Stimulated activated CD4-positive, alpha-beta T cell treated with anti-CD3 and anti-CD28 coated beads, Interleukin-1b, Interleukin-23, amount 100 ng/mL, for 1 hour (primary cell): Measurements from ENCODE around the gene MOGAT2.
A peak's percentile ranks its signal among the peaks of the same experiment; 100 is the strongest.
"Not testable (repeated sequence)": the region's sequence is repeated elsewhere in the genome, so short reads cannot be mapped to it uniquely, and the experiment has no call there.

ENCODE experiments used
- DNase-seq, 2 donors: peaks; one replicate each; pipeline ENCODE4 v3.0.0-alpha.2; 2020; ENCODE audit warnings: low read depth in 2 of 2

MOGAT2 gene

DNA sequence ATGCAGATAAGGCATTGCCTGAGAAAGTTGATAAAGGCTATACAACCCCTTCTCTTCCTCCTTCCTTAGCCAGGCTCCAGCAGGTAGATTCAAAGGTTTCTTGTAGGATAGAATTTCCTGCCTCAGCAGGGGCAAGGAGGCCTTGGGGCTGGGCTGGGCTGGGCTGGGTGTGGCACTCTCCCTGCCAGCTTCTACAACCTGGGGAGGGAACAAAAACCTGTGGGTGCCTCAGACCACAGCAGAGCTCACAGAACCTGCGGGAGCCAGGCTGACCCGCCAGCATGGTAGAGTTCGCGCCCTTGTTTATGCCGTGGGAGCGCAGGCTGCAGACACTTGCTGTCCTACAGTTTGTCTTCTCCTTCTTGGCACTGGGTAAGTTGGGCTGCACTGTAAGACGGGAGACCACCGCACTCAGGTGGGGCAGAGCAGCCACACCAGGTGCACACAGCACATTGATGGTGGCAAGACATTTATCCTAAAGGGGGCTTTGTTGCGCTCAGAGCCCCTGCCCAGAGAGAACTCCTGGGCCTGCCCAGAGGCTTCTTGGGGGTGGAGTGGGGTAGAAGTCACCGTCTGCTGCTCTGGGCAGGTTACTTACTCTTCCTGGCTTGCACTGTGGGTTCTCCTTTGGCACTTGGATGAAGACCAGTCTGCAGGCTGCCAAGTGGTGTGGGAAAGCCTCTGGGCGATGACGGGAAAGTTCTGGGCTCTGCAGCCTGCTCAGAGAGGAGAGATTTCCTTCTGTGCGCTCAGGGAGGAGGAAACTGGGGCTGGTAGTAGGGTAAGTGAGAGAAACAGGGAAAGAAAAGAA is at the start of gene MOGAT2:
TSS of gene MOGAT2 (plus strand) at position 231 of the 811 bp plus-strand sequence. CDS start at position 282, 51 bp downstream.
- DNase-seq, result no peak

DNA sequence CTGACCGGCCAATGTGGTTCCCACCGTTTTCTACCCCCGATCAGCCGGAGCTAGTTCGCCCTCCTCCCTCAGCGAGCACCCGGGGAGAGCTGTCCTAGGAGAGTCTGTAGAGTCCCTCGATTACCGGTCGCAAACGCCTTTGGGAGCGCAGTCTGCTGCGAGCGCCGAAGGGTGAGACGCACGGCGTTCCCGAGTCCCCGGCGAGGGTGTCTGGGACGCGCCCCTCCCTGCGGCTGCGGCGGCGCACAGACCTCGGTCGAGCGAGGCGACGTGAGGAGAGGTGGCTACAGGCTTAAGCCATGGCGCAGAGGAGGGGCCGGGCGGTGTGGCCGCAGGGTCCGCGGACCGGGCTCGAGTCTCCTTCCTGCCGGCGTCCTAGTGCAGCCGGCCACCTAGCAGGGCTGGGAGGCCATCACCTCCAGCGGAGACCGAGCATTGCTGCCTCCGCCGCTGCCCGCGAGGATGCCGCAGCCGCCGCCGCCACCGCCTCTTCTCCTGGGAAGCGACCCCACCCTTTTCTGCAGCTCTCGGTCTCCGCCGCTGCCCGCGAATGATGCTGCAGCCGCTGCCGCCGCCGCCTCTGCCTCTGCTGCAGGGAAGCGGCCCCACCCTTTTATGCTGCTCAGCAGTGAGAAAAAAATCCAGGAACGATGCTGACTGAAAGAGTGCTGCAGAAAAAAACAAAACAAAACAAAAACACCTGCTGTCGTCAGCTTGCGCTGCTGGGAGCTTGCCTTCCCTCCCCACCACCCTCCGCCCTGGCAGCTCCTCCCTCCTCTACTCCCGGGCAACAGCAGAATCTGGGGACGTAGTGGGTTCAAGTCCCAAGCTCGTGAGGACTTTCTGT is 49.0 kb upstream of the MOGAT2 start, which contains the start of gene MAP6:
TSS of gene MAP6 (minus strand) at position 588 of the 847 bp plus-strand sequence. CDS start 669 bp downstream, outside the sequence.
- DNase-seq, result no peak

DNA sequence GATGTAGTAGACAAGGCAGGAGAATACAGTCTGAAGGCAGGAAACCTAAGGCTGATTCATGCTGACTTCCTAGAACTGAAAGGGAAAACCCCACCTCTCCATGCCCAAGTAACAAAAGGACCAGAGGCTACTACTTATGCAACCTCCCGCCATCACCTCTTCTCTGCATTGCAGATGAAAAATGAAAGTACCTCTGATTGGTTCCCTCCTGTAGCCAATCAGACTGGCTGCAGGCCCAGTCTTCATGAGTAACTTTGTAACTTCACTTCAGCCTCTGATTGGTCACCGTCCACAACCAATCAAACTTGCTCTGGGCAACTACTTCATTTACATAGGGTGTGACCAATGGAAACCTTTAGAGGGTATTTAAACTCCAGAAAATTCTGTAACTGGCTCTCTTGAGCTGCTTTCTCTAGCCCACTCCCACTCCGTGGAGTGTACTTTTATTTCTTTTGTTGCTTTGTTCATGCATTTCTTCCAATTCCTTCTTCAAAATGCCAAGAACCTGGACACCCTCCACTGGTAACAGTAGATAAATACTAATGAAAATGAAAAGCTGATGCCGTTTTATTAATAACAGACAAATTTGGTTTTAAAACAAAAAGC is 43.6 kb upstream of the MOGAT2 start:
- no peak for DNase-seq

DNA sequence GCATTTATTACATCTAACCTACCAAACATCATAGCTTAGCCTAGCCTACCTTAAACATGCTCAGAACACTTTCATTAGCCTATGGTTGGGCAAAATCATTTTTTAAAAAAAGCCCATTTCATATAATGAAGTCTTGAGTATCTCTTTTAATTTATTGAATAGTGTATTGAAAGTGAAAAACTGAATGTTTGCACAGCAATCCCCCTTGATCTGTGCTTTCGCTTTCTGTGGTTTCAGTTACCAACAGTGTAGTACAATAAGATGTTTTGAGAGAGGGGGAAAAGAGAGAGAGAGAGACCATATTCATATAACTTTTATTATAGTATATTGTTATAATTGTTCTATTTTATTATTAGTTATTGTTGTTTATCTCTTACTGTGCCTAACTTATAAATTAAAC is 40.4 kb upstream of the MOGAT2 start:
- DNase-seq, result no peak

DNA sequence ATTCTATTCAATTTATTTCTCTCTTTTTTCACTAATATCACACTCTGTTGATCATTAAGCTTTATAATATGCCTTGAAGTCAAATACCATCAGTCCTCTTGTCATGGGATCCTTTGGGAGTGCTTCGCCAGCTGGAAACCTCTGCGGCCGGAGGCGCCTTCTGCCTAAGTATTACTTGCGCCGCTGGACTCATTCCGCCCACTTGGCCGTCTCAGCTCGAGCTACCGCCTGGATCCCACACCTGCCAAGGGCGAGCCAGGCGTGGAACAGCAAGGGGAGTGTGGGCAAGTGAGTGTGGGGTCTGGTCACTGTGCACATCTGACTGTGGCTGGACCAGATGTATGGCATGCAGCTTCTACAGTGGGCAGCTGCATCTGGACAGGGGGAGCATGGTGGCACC is 39.7 kb upstream of the MOGAT2 start:
- DNase-seq, result no peak

DNA sequence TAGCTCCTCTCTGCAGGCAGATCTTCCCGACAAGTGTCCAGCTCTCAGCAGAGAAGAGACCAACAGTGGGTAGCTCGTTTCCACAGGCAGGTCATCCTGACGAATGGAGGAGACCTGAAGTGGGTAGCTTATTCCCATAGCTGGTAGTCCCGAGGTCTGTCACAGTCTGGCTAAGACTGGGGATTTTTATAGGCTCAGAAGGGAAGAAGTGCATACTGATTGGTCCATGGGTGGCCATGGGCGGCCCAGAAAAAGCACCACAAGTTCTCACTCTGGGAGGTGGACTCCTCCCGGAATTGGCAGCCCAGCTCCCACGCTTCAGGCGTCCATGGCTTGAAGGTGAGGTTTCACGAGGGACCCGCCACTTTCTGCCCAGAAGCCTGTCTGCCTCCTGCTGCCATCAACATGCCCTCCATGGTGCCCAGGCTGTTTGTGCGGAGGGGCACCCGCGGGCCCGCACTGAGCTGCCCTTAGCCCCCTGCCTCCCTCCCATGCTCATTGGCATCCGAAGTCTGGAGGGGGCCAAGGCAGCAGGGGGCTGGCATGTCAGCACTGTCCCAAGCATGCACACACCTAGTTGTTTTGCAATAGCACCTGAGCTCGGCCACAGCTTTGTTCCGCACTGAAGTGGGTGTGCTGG is 38.9 kb upstream of the MOGAT2 start:
- no peak for DNase-seq

DNA sequence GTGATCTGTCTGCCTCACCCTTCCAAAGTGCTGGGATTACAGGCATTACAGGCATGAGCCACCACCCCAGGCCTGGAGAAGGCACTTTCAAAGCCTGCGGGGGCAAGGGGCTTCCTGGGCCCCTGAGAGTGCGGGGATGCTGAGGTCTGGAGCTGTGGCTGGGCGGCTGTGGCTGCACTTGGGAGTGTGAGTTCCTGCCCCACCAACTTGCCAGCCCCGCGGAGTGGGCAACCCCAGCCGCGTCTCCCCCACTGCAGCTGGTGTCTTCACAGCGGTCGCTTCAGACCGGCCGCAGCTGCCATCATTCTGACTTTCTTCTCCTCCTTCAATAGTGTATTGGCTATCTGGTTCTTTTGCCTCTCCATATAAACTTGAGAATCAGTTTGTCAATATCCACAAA is 38.1 kb upstream of the MOGAT2 start:
- DNase-seq, result no peak

DNA sequence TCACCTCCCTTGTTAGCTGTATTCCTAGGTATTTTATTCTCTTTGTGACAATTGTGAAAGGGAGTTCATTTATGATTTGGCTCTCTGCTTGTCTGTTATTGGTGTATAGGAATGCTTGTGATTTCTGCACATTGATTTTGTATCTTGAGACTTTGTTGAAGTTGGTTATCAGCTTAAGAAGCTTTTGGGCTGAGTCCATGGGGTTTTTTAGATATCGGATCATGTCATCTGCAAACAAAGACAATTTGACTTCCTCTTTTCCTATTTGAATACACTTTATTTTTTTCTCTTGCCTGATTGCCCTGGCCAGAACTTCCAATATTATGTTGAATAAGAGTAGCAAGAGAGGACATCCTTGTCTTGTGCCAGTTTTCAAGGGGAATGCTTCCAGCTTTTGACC is 33.8 kb upstream of the MOGAT2 start:
- DNase-seq, result not testable (repeated sequence)

DNA sequence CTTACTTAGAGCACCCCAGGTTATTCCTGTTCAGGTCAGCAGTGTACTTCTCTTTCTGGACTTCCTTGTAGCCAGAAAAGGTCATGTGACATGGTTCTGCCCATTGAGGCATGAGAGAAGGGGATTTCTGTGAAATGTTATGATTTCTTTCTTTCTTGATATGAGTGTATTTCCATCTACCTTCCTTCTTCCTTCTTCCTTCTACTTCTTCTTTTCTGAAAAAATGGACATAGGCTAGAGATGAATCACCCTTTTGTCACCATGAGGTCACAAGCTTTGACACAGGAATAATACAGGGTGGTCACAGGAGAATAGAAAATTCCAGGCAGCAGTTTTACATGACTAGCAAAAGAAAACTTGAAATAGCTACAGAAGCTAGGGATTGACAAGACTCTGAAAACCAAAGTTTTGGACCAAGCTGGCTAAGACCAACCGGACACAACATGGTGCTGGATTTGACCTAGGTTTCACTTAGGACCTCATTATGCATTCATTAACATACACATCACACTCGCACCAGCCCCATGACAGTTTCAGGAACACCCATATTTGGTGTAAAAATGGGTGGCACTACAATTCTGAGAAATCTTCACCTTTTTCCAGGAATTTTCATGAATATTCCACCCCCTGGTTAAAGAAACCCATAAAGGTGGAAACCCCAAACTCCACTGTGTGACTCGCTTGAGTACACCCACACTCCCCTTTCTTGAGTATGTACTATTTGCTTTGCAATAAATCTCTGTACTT is 27.6 kb upstream of the MOGAT2 start:
- DNase-seq, result no peak

DNA sequence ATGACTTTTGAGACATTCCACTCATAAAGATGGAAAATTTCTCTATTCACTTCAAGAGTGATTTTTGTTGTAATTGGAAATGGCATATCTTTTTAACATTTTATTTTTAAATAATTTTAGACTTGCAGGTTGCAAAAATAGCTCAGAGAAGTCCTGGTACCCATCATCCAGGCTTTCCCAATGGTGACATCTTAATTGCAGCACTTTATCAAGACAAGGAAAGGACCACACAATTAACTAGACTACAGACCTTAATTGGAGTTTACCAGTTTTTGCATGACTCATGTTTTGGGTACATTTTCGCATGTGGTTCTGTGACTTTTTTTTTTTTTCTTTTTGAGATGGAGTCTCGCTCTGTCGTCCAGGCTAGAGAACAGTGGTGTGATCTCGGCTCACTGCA is 25.8 kb upstream of the MOGAT2 start:
- DNase-seq, result no peak

DNA sequence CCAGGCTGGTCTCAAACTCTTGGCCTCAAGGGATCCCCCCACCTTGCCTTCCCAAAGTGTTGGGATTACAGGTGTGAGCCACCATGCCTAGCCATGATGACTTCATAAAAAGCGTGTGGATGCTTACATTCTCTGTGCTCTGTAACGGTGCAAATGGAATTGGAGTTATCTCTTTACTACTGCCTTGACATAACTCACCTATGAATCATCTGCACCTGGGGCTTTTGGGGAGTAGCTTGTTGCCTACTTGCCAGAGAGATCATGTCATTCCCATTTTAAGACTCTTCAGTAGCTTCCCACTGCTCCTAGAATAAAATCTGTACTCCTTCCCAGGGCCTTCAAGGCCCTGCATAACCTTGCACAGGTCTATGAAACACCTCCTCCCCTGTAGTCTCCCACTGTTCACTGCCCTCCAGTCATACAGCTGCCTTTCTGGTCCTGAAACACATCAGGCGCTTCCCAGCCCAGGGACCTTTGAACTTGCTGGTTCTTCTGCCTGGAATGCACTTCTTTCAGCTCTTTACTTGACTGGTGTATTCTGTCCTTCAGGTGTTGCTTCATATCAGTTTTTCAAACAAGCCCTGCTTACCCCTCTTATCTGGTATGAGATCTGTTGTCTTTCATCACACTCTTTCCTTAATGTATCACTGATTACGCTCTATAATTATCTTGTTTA is 19.6 kb upstream of the MOGAT2 start:
- no peak for DNase-seq

DNA sequence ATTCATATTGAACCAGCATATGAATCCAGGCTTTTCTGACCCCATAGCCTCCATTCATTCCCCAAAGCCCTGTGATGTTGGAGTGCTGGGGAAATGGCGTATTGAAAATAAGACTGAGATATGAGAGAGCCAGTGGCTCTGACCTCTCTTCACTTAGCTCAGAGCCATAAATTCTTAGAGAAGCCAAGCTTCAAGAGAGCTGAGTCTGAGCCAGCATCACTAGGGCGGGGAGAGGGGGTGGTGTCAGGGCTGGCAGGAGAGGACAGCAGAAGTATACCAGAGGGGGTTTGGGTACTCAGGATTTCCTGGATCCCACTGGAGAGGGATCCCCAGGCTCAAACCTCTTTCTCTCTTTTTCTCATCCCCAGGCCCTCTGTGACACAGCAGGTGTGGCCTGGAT is 16.7 kb upstream of the MOGAT2 start:
- DNase-seq, result no peak

DNA sequence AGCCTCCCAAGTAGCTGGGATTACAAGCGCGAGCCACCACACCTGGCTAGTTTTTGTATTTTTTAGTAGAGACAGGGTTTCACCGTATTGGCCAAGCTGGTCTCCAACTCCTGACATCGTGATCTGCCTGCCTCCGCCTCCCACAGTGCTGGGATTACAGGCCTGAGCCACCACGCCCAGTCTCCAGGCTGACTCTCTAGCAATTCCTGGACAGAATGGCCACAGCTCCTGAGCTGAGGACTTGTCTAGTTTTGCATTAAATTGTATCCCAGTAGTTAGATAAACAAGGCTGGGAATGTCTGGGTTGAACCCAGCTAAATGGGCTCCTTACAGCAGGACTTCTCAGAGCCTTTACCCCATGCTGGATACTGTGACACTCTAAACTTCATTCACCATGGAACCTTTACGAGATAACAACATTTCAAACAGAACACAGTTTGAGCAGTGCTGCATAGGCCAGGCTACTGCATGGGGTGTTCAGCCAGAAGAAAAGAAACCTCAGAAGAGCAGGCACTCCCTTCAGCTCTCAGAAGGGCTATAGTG is 13.9 kb upstream of the MOGAT2 start:
- no peak for DNase-seq

DNA sequence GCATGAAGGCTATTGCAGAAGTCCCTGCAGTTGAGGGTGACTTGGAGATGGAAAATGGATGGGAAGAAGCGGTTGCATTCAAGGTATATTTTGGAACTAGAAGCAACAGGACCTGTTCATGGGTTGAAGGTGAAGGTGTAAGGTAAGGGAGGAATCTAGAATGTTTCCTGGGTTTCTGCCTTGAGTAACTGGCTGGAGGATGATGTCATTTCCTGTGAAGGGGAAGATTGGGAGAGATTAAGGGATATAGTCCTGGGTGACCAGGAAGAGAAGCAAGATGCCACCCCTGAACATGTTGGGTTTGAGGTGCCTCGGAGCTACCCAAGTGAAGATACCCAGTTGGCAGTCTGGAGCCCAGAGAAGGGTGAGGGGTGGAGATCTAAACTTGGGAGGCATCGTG is 12.1 kb upstream of the MOGAT2 start:
- no peak for DNase-seq

DNA sequence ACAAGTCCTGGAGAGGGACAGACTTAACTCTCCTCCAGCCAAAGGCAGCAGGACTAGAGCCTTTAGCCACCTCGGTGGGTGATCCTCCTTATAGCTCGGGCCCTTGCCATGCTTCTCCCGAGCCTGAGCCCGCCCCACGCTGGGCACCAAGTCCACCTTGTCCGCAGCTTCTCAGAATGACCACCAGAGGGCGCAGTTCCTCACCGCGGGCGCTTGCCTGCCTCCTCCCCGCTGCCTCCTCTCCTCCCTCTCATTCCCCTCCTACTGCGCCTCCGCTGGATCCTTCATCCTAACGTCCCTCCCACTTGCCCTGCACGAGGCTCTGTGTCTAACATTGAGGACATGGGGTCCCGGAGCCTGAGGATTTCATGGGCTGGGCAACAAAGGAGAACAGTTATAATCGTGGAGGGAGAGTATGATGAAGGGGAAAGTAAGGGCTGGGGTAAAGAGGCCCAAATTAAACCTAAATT is 11.3 kb upstream of the MOGAT2 start:
- DNase-seq, result peak; percentile 28 to 36

DNA sequence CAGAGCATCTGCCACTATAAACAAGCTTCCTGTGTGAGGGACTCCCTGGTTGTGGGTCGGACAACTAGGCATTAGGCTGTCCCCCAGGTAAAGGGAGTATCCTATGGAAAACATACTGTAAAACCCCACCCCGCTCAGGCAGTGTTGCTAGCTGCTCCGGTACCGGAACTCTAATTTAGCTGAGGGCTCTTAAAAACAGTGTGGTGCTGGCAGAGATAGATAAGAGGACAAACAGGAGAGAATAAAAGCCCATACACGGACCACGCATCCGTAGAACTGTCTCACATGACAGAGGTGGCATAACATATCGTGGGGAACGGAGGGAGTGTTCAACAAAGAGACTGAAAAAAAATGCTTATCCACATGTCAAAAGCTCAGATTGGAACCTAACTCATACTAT is 3.4 kb upstream of the MOGAT2 start:
- no peak for DNase-seq

DNA sequence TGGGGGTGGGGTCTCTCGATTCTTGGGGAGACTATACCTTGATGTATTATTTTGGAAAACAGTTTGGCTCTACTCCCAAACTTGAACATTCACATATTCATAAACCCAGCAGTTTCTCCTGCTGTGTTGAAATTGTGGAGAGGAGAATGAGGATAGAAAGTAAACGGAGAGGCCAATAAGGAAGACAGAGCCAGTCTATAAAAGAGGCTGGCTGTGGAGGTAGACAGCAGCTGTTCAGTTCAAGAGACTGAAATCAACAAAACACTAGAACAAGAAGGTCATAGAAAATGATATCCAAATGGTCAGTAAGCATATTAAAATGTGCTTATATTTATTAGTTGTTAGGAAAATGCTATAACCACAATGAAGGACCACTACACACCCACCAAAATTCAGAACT is 1.9 kb upstream of the MOGAT2 start:
- no peak for DNase-seq

DNA sequence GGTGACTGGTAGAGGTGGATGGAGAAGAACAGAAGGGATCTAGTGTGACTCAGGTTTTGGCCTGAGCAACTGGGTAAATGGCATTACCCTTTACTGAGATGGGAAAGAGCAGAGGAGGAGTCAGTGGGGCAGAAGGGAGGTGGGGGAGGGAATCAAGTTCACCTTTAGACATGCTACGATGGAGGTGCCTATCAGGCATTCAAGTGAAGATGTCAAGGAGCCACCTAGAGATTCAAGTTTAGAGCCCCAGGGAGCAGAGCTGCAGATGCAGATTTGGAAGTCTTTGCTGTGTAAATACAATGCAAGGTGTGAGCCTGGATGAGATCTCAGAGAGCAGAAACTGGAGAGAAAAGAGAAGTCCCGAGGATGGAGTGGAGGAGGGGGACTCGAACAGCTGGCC is 979 bp upstream of the MOGAT2 start:
- DNase-seq, result no peak

DNA sequence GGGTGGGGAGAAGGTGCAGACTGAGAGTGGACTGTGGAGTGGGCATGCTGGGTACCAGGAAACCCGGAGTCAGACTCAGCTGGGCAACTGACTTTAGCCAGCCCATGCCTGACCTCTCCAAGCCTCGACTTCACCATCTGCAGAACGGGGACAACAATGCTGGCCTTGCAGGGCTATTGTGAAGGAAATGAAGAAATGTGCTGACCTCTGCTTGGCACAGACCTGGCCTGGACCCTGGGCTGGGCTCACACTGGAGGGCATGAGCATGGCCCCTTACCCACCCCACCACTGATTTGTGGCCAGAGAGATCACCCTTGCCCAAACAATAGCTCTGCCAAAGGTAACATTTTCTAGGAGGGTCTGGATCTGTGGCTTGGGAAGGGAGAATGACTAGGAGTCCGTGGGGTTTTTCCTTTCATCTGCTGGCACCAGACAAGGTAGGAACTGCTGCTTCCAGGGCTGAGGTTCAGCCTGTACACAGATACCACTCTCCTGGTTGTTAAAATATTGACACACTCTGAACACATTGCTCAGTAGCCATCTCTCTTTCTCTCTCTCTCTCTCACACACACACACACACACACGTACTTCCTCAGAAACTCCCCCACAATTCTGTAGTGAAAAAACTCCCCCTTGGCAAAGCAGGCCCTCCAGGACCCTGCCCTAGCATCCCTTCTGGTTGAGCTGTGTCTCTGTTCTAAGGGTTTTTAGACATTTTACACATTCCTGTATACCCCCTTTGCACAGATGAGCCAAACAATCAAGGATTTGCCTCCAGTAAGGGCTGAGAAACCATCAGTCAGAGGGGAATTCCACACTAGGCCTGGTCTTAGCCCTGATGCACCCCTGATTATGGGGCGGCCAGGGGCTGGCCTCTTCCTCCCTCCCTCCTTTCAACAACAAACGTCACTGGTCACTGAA is 1.0 kb downstream of the MOGAT2 start:
- no peak for DNase-seq
